ENCODE data around the gene MYZAP. TPM values are rescaled to one million over a fixed set of nuclear protein-coding genes. Genes with fewer than 3 reads are reported as not detected.

The MYZAP gene
- total RNA-seq, 1 experiment from 2014 or later = 0.35 TPM

GRCh38 chr15:57720867-57721266 lies 129.2 kb downstream of the MYZAP start:
- DNase-seq = no peak
- Histone ChIP-seq H3K4me3 (ENCODE audit: insufficient read depth, low read depth, low read length) (no peak overlapping the region), H3K27me3 (ENCODE audit: control insufficient read depth, insufficient read depth, low read length) (no peaks in the 10 kb centered on the region), H3K36me3 (replicated peaks; ENCODE audit: control insufficient read depth, insufficient read depth, low read length) (no peaks in the 10 kb centered on the region; the same call in 1 of the 2 replicates)

- Histone ChIP-seq H3K36me3 (replicated peaks; ENCODE audit: control insufficient read depth, insufficient read depth, low read length) (no peaks in the 10 kb centered on the region), H3K4me3 (ENCODE audit: insufficient read depth, low read depth, low read length) (no peak overlapping the region), H3K27me3 (ENCODE audit: control insufficient read depth, insufficient read depth, low read length) (no peaks in the 10 kb centered on the region)
- no peak for DNase-seq
Measured at GRCh38 chr15:57726411-57726810, 134.7 kb downstream of the MYZAP start.

- DNase-seq = no peak
- Histone ChIP-seq H3K27me3 (ENCODE audit: control insufficient read depth, insufficient read depth, low read length) (no peaks in the 10 kb centered on the region), H3K36me3 (replicated peaks; ENCODE audit: control insufficient read depth, insufficient read depth, low read length) (no peaks in the 10 kb centered on the region), H3K4me3 (ENCODE audit: insufficient read depth, low read depth, low read length) (no peak overlapping the region)
Measured at GRCh38 chr15:57727031-57727430, 135.3 kb downstream of the MYZAP start.

- no peaks in the 10 kb centered on the region for H3K27me3 ChIP-seq (ENCODE audit: control insufficient read depth, insufficient read depth, low read length)
- no peak for DNase-seq
- no peak overlapping the region for H3K4me3 ChIP-seq (ENCODE audit: insufficient read depth, low read depth, low read length)
- H3K36me3 ChIP-seq (replicated peaks; ENCODE audit: control insufficient read depth, insufficient read depth, low read length) = no peaks in the 10 kb centered on the region
Measured at GRCh38 chr15:57728436-57728835, 136.7 kb downstream of the MYZAP start.

GRCh38 chr15:57730876-57731275 lies 139.2 kb downstream of the MYZAP start:
- Histone ChIP-seq H3K27me3 (ENCODE audit: control insufficient read depth, insufficient read depth, low read length) (no peaks in the 10 kb centered on the region), H3K4me3 (ENCODE audit: insufficient read depth, low read depth, low read length) (no peak overlapping the region), H3K36me3 (replicated peaks; ENCODE audit: control insufficient read depth, insufficient read depth, low read length) (no peaks in the 10 kb centered on the region)
- no peak for DNase-seq

GRCh38 chr15:57731530-57732103 lies 139.9 kb downstream of the MYZAP start:
- DNase-seq = no peak
- Histone ChIP-seq H3K4me3 (ENCODE audit: insufficient read depth, low read depth, low read length) (no peak overlapping the region), H3K27me3 (ENCODE audit: control insufficient read depth, insufficient read depth, low read length) (no peaks in the 10 kb centered on the region), H3K36me3 (replicated peaks; ENCODE audit: control insufficient read depth, insufficient read depth, low read length) (no peaks in the 10 kb centered on the region)

DNA sequence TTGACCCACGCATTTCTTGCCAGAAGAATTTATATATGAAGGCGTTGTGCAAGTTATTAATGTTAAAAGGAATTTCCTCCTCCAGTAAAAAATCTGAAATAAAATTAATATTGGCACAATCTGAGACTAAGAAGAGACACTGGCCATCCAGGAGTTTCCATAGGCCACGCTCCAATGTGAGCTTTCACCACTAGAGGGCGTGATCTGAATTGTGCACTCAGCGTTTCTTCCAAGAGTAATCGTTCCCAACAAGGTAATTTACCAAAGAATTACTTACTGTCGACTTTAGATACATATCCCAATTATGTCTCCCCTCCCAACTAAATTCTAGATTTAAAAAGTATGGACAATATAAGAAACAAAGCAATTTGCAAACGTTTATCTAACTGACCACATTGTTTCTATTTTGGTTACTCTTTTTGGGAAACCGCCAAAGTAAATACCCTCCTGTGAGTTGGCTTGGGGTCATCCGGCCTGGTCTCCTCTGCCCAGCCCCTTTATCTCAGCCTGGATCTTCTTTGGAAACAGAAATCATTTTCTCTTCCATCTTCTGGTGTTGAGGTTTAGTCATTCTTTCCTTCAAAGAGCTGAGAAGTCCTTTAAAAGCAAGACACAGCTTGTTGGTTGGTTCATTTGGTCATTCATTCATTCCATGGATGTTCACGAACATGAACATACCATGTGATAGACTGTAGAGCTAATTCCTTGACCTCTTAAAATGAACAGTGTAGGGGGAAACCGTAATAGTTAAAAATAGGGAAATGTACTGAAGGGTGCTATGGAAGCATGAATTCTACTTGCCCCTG lies 141.0 kb downstream of the MYZAP start:
- Histone ChIP-seq H3K4me3 (ENCODE audit: insufficient read depth, low read depth, low read length) (no peak overlapping the region), H3K27me3 (ENCODE audit: control insufficient read depth, insufficient read depth, low read length) (no peaks in the 10 kb centered on the region), H3K36me3 (replicated peaks; ENCODE audit: control insufficient read depth, insufficient read depth, low read length) (no peaks in the 10 kb centered on the region)
- DNase-seq = peak; percentile 62

GRCh38 chr15:57734860-57735259 lies 143.2 kb downstream of the MYZAP start:
- no peak for DNase-seq
- H3K4me3 ChIP-seq (ENCODE audit: insufficient read depth, low read depth, low read length) = no peak overlapping the region
- H3K36me3 ChIP-seq (replicated peaks; ENCODE audit: control insufficient read depth, insufficient read depth, low read length) = no peaks in the 10 kb centered on the region
- no peaks in the 10 kb centered on the region for H3K27me3 ChIP-seq (ENCODE audit: control insufficient read depth, insufficient read depth, low read length)

Other genes with a start within 250 kb of the MYZAP start
- 10.6 and 17.0 TPM in 2 replicates for gene CGNL1, start 215.4 kb upstream of the MYZAP start, total RNA-seq (2014; rRNA removed; shearing (Covaris generic))
- 110 and 127 TPM in 2 replicates for gene POLR2M, start 114.8 kb downstream of the MYZAP start, total RNA-seq (2014; rRNA removed; shearing (Covaris generic))